HG03045 (cell line): ENCODE data around the gene MEIOSIN.

Source experiments
- ATAC-seq: cut with Tn5 transposase; IDR thresholded peaks from one replicate; pipeline ENCODE4 v1.9.1; 2021; ENCODE audit warnings: mild to moderate bottlenecking, moderate library complexity; ENCODE audit not compliant: unreplicated experiment

MEIOSIN gene

DNA sequence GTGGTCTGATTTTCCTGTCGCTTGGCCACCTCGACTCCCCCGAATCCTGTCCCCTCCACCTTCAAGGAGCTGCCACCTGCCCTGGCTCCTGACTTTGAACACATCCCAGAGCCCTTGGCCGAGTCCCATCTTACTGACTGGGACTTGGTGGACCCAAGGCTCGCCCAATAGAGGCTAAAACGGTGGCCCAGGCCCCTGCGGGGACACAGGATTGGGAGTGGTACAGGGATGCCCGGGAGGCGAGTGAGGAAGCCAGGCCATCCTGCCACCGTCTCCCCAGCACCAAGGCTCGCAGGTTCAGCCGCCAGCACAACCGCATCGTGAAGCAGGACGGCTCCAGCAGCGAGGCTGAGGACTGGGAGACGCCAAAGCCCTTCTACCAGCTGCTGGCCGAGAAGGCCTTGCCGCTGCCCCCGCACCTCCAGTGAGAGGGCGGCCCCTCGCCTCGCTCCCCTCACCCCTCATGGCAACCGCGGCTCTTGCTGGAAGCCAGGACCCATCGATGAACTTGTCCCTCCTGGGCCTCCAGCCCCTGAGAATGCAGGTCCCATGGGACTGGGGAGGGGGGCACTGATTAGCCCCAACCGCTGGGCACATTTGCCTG is 30.6 kb downstream of the MEIOSIN start:
- ATAC-seq, result no peak

DNA sequence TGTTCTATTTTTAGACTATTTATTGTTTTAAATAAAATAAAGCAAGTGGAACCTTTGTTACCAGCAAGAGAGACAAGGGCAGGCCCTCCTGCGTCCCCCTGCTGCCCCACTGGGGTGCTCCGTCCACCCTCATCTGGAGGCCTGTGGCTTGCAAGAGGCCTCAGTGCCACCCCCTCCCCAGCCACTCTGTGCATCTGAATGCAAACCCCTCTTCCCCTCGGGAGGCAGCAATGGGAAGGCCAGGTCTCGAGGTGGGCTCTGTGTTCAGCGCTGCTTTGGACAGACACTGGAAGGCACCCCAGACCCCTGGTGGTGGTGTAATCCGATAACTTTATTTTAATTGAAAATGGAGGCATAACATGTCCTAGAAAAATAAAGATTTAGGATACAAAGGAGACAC is 31.2 kb downstream of the MEIOSIN start:
- ATAC-seq, result no peak

GRCh38 chr19:45764945-45765701 is 31.9 kb downstream of the MEIOSIN start:
- ATAC-seq, result no peak

DNA sequence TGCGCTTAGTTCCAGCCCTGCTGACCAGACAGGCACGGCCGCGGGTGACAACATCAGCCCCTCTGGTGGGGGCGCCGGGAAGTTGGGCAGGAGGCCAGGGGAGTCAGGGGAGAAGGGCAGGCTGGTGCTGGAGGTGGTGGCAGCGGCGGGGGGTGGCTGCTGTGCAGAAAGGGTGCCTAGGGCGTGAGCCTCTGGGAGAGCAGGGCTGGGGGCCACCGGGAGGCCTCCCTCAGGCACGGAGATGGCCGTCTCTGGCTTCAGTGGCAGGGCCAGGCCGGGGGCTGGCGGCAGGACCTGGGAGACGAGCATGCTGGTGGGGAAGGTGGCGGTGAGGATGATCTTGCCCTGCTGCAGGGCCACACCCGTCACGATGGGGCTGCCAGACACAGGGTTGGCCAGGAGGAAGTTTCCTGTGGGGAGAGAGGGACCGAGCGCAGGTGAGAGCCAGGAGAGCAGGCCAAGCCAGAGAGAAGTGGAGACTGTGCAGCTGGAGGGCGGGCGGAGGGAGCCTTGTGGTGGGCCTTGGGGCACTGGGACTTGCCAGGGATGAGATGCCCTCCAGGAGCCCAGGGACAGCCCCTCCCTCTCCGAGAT is 32.6 kb downstream of the MEIOSIN start:
- no peak for ATAC-seq

DNA sequence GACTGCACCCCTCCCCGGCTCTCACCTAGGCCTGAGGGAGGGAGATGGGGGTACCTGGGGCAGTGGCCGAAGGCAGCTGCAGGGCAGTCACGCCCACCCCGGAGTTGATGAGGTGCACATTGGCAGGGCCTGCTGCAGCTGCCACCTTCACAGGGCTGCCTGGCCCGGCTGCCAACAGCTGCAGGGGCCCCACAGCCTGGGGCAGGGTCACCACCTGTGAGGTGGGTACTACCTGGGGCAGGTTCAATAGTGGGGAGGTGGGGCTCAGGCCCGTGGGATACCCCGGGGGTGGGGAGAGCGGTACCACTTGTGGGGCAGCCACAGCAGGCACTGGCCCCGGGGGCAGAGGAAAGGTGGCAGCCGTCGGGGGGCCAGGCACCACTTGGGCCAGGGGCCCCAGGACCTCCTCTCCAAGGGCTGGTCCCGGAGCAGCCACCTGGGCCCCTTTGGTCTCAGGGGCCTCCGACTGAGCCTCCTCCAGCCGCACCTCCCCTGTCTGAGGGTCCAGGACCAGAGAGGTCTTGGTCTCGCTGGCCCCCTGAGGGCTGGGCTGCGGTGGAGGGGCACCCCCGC is 33.1 kb downstream of the MEIOSIN start:
- no peak for ATAC-seq

- ATAC-seq, result no peak
Observed at GRCh38 chr19:45766869-45767346, 33.7 kb downstream of the MEIOSIN start.

DNA sequence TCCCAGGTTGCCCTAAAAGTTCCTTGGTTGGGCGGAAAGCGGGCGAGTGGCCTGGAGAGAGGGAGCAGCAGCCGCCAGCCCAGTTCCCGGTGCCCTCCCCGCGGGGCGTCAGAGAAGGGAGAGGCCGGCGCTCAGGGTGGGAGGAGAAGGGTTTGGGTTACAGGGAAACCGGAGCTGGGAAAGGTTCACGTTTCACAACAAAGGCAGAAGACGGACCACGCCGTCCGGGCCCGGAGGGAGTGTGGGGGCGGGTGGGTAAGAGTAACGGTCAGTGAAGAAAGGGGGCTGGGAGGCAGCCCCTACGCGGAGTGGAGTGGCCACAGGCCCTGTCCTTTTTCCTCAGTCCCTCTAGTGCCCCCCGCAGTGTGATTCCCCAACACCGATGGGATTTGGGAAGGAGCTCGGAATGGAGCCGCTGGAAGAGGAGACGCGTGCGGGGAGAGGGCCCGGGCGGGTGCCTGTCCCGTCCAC is 34.2 kb downstream of the MEIOSIN start:
- ATAC-seq, result no peak

GRCh38 chr19:45767881-45768654 is 34.8 kb downstream of the MEIOSIN start:
- no peak for ATAC-seq

DNA sequence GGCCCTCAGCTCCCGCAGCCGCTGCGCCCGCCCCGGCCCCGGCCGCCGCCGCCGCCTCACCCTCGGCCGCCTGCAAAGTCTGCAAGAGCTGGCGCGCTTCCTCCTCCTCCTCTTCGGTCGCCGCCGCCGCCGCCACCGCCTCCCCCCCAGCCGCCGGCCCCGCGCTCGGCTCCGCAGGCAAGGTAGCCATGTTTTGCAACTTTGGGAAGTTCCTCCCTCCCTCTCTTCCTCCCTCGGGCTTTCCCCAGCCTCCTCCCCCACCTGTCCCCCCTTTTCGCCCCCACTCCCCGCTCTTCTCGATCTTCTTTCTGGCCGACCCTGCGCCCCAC is 35.4 kb downstream of the MEIOSIN start:
- ATAC-seq, result no peak

DNA sequence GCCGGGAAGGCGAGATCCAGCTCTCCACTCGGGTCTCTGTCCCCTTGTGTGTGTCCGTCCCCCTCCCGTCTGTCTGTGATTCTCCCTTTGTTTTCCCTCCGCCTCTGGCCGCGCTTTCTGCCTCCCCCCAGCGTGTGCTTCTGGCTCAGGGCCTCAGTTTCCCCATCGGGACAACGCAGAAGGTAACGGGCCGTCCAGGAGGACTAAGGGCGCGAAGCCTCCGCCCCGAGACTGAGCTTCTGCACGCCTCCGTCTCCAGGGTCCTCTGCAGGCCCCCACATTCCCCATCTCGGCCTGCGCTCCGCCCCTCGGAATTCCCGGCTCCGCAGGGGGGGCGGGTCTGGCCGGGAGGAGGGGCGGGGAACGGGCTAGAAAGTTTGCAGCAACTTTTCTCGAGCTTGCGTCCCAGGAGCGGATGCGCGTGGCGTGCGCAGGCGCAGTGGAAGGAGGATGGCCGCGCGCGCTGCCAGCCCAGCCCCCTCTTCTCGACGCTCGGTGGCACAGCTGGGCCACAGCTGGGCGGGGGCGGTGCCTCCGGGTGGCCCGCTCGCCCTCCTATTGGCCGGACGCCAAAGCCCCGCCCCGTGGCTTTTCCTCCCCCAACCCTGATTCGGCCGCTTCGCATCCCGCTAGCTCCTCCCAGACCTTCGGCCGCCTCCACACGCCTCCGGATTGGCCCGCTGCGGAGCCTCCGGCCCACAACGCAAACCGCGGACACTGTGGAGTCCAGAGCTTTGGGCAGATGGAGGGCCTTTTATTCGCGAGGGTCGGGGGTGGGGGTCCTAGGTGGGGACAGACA is 35.9 kb downstream of the MEIOSIN start, which contains the start of gene SIX5:
Gene SIX5, minus strand, starts transcription at position 269 of the 799 bp plus-strand sequence. CDS start 408 bp downstream, outside the sequence.
- ATAC-seq, result peak; percentile 61

GRCh38 chr19:45769821-45770191 is 36.6 kb downstream of the MEIOSIN start:
- ATAC-seq, result no peak

- ATAC-seq, result peak; percentile 43
Observed at GRCh38 chr19:45770192-45771101, 37.2 kb downstream of the MEIOSIN start.

DNA sequence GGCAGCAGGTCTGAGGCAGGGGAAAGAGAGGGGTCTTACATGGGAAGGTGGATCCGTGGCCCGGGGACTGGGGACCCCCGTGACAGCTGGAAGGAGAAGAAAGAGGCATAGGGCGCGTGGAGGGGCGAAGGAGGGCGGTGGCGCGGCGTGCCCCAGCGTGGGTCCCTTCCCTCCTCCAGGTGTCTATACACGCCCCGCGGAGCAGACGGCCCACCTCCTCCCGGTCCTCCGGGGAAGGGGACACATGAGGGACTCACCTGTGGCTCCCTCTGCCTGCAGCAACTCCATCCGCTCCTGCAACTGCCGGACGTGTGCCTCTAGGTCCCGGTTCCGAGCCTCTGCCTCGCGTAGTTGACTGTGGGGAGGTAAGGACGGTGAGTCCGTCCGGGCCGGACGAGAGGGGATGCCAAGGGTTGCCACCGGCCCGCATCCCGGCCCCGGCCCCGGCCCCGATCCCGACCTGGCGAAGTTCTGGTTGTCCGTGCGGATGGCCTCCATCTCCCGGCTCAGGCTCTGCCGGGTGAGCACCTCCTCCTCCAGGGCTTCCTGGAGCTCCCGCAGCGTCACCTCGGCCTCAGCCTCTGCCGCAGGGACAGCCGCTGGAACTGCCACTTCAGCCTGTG is 38.2 kb downstream of the MEIOSIN start:
- ATAC-seq, result no peak

- ATAC-seq, result no peak
Observed at GRCh38 chr19:45772130-45772840, 39.0 kb downstream of the MEIOSIN start.

DNA sequence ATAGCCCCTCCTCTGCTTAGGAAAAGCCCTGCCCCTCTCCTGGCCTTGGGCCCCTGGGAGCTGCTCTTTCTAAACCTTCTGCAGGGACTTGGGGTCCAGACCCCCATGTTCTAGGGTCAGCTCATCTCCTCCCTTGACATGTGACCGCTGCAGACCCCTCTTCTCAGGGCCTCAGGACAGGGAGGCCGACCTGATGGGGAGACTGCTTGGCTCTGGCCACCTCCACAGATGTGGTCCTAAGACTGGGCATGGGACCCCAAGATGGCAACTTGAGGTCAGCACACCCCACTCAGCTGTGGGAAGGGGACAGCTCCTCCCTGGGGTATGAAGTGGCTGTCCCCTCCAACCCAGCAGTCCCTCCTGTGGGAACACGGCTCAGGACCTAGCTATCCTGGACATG is 39.7 kb downstream of the MEIOSIN start:
- no peak for ATAC-seq

GRCh38 chr19:45773384-45773783 is 40.1 kb downstream of the MEIOSIN start:
- ATAC-seq, result no peak

DNA sequence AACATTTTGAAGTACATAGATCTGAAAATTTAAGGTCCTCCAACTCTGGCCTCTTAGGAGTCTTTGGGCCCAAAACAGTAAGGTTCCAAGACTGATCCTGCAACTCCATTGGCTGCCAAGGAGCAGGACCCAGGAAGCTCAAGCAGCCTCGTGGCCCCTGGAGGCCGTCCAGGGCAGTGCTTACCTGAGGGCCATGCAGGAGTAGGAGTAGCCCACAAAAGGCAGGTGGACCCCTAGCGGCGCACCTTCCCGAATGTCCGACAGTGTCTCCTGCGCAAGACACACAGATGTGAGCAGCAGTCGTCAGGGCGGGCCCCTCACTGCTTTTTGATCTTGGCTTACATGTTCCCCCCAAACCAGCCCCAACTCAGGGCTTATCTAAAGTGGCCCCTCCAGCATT is 41.5 kb downstream of the MEIOSIN start:
- ATAC-seq, result no peak

GRCh38 chr19:45777395-45777961 is 44.2 kb downstream of the MEIOSIN start:
- no peak for ATAC-seq
